ENCODE measurements around the gene BHLHA15.

The BHLHA15 gene

GRCh38 chr7:98250789-98251188 is 39.5 kb downstream of the BHLHA15 start:
- no peak for DNase-seq

- no peak for DNase-seq
These were observed 40.0 kb downstream of the BHLHA15 start for GRCh38 chr7:98251231-98251600.

- DNase-seq: peak; percentile 83
These were observed 40.6 kb downstream of the BHLHA15 start, which contains the start of gene TECPR1 for GRCh38 chr7:98251601-98252424. Gene TECPR1, minus strand, starts transcription at chr7:98252232. Its CDS starts 6,086 bp downstream, at chr7:98246146.

DNA sequence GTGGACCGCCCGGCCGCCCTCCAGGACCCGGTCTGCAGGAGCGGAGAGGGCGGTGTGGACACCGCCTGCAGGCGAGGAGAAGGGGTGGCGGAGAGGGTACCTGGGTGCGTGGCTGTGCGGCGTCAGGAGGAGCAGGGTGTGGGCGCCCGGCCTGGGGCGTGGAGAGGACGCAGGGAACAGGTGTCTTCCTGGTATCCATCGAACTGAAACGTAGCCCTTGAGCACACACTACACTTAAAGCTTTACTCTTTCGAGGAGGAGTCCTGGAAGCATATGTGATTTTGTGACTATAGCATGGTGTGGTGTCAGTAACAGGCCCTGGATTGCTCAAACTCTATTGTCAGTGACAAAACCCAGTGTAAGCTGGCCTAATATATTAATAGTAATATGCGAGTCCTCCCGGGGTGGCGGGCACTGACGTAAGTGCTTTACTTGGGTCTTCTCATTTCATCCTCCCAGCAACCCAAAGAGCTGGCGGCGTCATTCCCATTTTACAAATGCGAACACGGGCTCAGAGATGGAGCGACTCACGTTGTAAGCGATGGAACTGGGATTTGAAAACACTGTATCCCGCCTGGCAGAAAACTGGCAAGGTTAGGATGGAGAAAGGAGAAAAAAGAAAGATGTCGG is 41.3 kb downstream of the BHLHA15 start:
- no peak for DNase-seq

DNA sequence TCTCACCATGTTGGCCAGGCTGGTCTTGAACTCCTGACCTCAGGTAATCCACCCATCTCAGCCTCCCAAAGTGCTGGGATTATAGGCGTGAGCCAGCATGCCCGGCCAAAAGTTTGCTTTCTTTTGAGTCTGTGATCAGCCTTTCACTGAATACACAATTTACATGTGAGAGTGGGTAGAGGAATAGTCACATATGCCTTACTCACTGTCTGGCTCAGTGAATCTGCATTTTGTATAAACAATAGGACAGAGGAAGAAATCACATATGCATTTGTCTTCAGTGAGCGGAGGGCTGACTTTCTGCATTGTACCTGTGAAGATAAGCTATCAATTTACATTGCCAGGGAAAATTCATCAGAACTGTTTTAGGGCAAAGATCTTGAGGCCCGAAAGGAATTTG is 43.3 kb downstream of the BHLHA15 start:
- no peak for DNase-seq

GRCh38 chr7:98254951-98255610 is 43.8 kb downstream of the BHLHA15 start:
- no peak for DNase-seq

DNA sequence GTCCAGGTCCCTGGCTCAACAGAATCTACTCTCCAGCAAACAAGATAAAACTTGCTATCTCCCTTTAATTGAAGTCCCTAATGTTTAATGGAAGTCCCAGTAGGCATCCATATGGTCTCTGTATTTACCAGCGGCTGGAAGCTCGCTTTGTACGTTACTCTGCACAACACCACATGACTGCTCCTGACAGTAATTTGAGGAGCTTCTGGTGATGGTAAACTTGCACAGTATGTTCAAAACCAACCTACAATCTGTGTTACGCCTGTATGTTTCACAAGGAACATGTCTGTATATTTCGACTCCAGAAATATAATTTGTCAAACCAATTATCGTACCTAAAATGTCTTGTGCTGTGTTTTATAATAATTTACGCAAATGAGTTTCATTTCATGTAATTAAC is 45.2 kb downstream of the BHLHA15 start:
- DNase-seq: no peak

DNA sequence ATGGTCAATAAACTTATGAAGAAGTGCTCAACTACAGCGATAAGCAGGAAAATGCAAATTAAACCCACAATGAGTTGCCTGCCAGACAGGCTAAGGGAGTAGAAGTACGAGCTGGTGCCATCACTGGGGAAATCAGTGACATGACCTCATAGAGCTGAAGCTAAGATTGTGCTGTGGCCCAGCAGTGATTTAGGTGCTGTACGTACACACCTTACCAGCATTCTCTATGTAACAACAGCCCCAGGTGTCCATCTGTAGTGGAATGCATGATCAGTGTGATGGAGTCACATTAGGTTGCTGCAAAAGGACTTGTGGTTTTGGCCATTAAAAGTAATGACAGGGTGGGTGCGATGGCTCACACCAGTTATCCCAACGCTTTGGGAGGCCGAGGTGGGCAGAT is 46.5 kb downstream of the BHLHA15 start:
- no peak for DNase-seq
